HCT116 (cell line): ENCODE results near the gene GLDN. TPM values are rescaled to one million over a fixed set of nuclear protein-coding genes. Genes with fewer than 3 reads are reported as not detected.

Experiments used
- ATAC-seq: fragments of 200-7000 bp; cut with Tn5 transposase; 2 replicates; pipeline ENCODE4 v1.9.1; 2020; ENCODE audit warnings: mild to moderate bottlenecking, moderate library complexity
- BruUV-seq: library from RNA; stranded (reverse); fragments of 400-500 nt; replicated peaks from 2 replicates; lab custom pipeline; 2021; lab: Mats Ljungman, UMichigan
- CTCF ChIA-PET: fragments of 300-600 bp; sonication (Branson Sonifier 250); formaldehyde crosslinking; loops from one replicate; lab custom pipeline; 2021; ENCODE audit warnings: antibody characterized with exemption; lab: Charles Lee
- POLR2A ChIA-PET: fragments of 300-600, 350-600 bp; sonication (Branson Sonifier 250); formaldehyde crosslinking; loops from one replicate; lab custom pipeline; 2021; ENCODE audit warnings: antibody characterized with exemption; lab: Charles Lee
- RAD21 ChIA-PET, 2 experiments: fragments of 300-600 bp; sonication (Branson Sonifier 250); formaldehyde crosslinking; loops; one replicate each; lab custom pipeline; 2023; ENCODE audit warnings: low total read pairs in 2 of 2; ENCODE audit not compliant: uncharacterized antibody in 2 of 2, unreplicated experiment in 2 of 2, low non-redundant PET in 1 of 2; lab: Charles Lee
- DNase-seq: peaks from one replicate; pipeline ENCODE4 v3.0.0-alpha.2; 2010; ENCODE audit warnings: low read depth, low spot score
- H2AFZ ChIP-seq: fragments of 200-600 bp; shearing (Covaris generic), sonication (generic); 2 replicates; pipeline ENCODE4 v1.6.1; 2017; ENCODE audit warnings: low read depth, mixed run types, mixed read lengths, antibody characterized with exemption, low read length; ENCODE audit not compliant: poor library complexity, severe bottlenecking
- H3K27ac ChIP-seq: 2 replicates; pipeline ENCODE4 v1.5.1; 2012; ENCODE audit warnings: low read depth, low read length
- H3K27me3 ChIP-seq: fragments of 200-600 bp; sonication (generic); 2 replicates; pipeline ENCODE4 v1.6.1; 2016; ENCODE audit warnings: mixed run types, low read length, mixed read lengths; ENCODE audit not compliant: insufficient read depth
- H3K36me3 ChIP-seq, 2 experiments: fragments of 200-500 bp in 1 of 2; fragments of 200-600 bp in 1 of 2; sonication (Bioruptor generic) in 1 of 2; sonication (generic) in 1 of 2; 2 replicates each; pipeline versions ENCODE4 v1.5.1 to v1.6.1; 2014 to 2016; ENCODE audit warnings: low read length in 2 of 2, inconsistent platforms in 1 of 2, mixed read lengths in 1 of 2, mixed run types in 1 of 2; ENCODE audit not compliant: insufficient read depth in 2 of 2, control insufficient read depth in 1 of 2
- H3K4me1 ChIP-seq, 2 experiments: fragments of 200-600 bp in 1 of 2; sonication (generic) in 1 of 2; 2 replicates each; pipeline versions ENCODE4 v1.5.1 to v1.6.1; 2012 to 2017; ENCODE audit warnings: low read length in 2 of 2, inconsistent platforms in 1 of 2, mild to moderate bottlenecking in 1 of 2, mixed read lengths in 1 of 2, mixed run types in 1 of 2, moderate library complexity in 1 of 2; ENCODE audit not compliant: insufficient read depth in 2 of 2, control insufficient read depth in 1 of 2
- H3K4me2 ChIP-seq: fragments of 200-600 bp; sonication (generic); 2 replicates; pipeline ENCODE4 v1.6.1; 2017; ENCODE audit warnings: mixed run types, low read length, mixed read lengths
- H3K4me3 ChIP-seq, 2 experiments: fragments of 200-600 bp in 1 of 2; sonication (generic) in 1 of 2; replicated peaks in 1 of 2; 2 replicates each; pipeline ENCODE4 v1.5.1; 2011 to 2016; ENCODE audit warnings: low read length in 2 of 2, control low read depth in 1 of 2, low read depth in 1 of 2, mild to moderate bottlenecking in 1 of 2, mixed read lengths in 1 of 2, mixed run types in 1 of 2
- H3K79me2 ChIP-seq: fragments of 200-600 bp; sonication (generic); 2 replicates; pipeline ENCODE4 v1.6.1; 2017; ENCODE audit warnings: mild to moderate bottlenecking, mixed run types, low read length, moderate library complexity, mixed read lengths; ENCODE audit not compliant: insufficient read depth
- H3K9ac ChIP-seq: fragments of 200-600 bp; sonication (generic); 2 replicates; pipeline ENCODE4 v1.6.1; 2016; ENCODE audit warnings: low read length, mixed read lengths
- H3K9me2 ChIP-seq: fragments of 200-600 bp; sonication (generic), shearing (Covaris generic); 2 replicates; pipeline ENCODE4 v1.6.1; 2017; ENCODE audit warnings: mixed run types, mild to moderate bottlenecking, moderate library complexity; ENCODE audit not compliant: insufficient read depth
- H3K9me3 ChIP-seq, 2 experiments: fragments of 200-500 bp in 1 of 2; fragments of 200-600 bp in 1 of 2; sonication (Bioruptor generic) in 1 of 2; sonication (generic) in 1 of 2; 2 replicates each; pipeline ENCODE4 v1.6.1; 2014 to 2017; ENCODE audit warnings: low read length in 2 of 2, mixed read lengths in 2 of 2, inconsistent platforms in 1 of 2, low read depth in 1 of 2, mild to moderate bottlenecking in 1 of 2, mixed run types in 1 of 2, moderate library complexity in 1 of 2; ENCODE audit not compliant: control insufficient read depth in 1 of 2, insufficient read depth in 1 of 2
- H4K20me1 ChIP-seq: fragments of 200-600 bp; sonication (generic), shearing (Covaris generic); 2 replicates; pipeline ENCODE4 v1.6.1; 2017; ENCODE audit warnings: mixed run types, mild to moderate bottlenecking, moderate library complexity; ENCODE audit not compliant: insufficient read depth
- CBX3 ChIP-seq: IDR thresholded peaks from 2 replicates; pipeline ENCODE4 v1.6.1; 2012; ENCODE audit warnings: low read depth
- CEBPB ChIP-seq: IDR thresholded peaks from 2 replicates; pipeline ENCODE4 v1.6.1; 2012; ENCODE audit warnings: low read depth
- CTCF ChIP-seq, 3 experiments: fragments of 200-600 bp in 1 of 3; sonication (generic) in 1 of 3; IDR thresholded peaks in 2 of 3; conservative IDR thresholded peaks in 1 of 3; 2 replicates each; pipeline ENCODE4 v1.5.1; 2012 to 2017; ENCODE audit warnings: low read depth in 2 of 3, low read length in 2 of 3, antibody characterized with exemption in 1 of 3, borderline replicate concordance in 1 of 3, control low read depth in 1 of 3, mild to moderate bottlenecking in 1 of 3, mixed read lengths in 1 of 3, mixed run types in 1 of 3, moderate library complexity in 1 of 3; ENCODE audit not compliant: insufficient read depth in 1 of 3
- ELF1 ChIP-seq: IDR thresholded peaks from 2 replicates; pipeline ENCODE4 v1.6.1; 2012; ENCODE audit warnings: low read depth, borderline replicate concordance
- EZH2phosphoT487 ChIP-seq: fragments of 200-600 bp; IDR thresholded peaks from 2 replicates; pipeline ENCODE4 v1.6.1; 2018; ENCODE audit warnings: antibody characterized with exemption, borderline replicate concordance
- FOSL1 ChIP-seq: IDR thresholded peaks from 2 replicates; pipeline ENCODE4 v1.6.1; 2012; ENCODE audit warnings: low read depth
- JUND ChIP-seq: IDR thresholded peaks from 2 replicates; pipeline ENCODE4 v1.6.1; 2012
- RAD21 ChIP-seq: IDR thresholded peaks from 2 replicates; pipeline ENCODE4 v1.6.1; 2012; ENCODE audit warnings: low read depth, mild to moderate bottlenecking
- REST ChIP-seq: IDR thresholded peaks from 2 replicates; pipeline ENCODE4 v1.6.1; 2012; ENCODE audit warnings: low read depth
- TCF7L2 ChIP-seq: IDR thresholded peaks from 2 replicates; pipeline ENCODE4 v1.7.0; 2011; ENCODE audit warnings: borderline replicate concordance, inconsistent platforms; ENCODE audit not compliant: insufficient read depth, insufficient read length; ENCODE audit errors: extremely low read depth
- ZBTB33 ChIP-seq: IDR thresholded peaks from 2 replicates; pipeline ENCODE4 v1.6.1; 2011; ENCODE audit warnings: mild to moderate bottlenecking, low read length, moderate library complexity; ENCODE audit not compliant: insufficient replicate concordance; ENCODE audit errors: extremely low read depth
- ZNF274 ChIP-seq: fragments of 200-500 bp; sonication (Bioruptor generic); IDR thresholded peaks from 2 replicates; pipeline ENCODE4 v1.6.1; 2014; ENCODE audit warnings: mild to moderate bottlenecking, low read depth, low read length, inconsistent platforms
- intact Hi-C: fragments of 100-400 bp; cut with micrococcal nuclease; formaldehyde crosslinking; loops from 2 replicates; pipeline ENCODE4 v1.10.0; 2022
- total RNA-seq: library from RNA; stranded (reverse); gene quantifications from one replicate; pipeline ENCODE4 v1.2.1, GENCODE V29; 2021; ENCODE audit not compliant: unreplicated experiment
- TF ChIP-seq, protein P1 (sequence below): IDR thresholded peaks from 2 replicates; pipeline ENCODE4 v1.6.1; 2012
- TF ChIP-seq, protein P2 (sequence below): IDR thresholded peaks from 2 replicates; pipeline ENCODE4 v1.6.1; 2012

Gene GLDN
- total RNA-seq, 1 experiment from 2014 or later: 3.0 TPM

GRCh38 chr15:51365417-51365816 is 24.0 kb downstream of the GLDN start:
- no peak overlapping the region for H3K9ac ChIP-seq
- intact Hi-C loops: no loop called here
- no peaks in the 10 kb centered on the region for H4K20me1 ChIP-seq
- no peaks in the 10 kb centered on the region for H3K9me3 ChIP-seq
- DNase-seq (no peak), ATAC-seq (no peak)
- no peak overlapping the region for H3K4me3 ChIP-seq
- no peak overlapping the region for H3K27ac ChIP-seq
- ChIA-PET POLR2A (no interaction called here), RAD21 (no interaction called here), CTCF (interaction anchor here (1.9 kb wide), 1 partner anchor 17 kb away, joined by 4 read pairs; no protein-coding TSS in a partner anchor)
- H3K9me2 ChIP-seq: no peaks in the 10 kb centered on the region
- H3K4me1 ChIP-seq: no peaks in the 10 kb centered on the region
- TF ChIP-seq CEBPB (no peak), CBX3 (no peak), FOSL1 (no peak), ZNF274 (no peak), ELF1 (no peak), RAD21 (no peak), REST (no peak), JUND (no peak), ZBTB33 (no peak), CTCF (IDR thresholded peaks at IDR 0.05 in 2 of 3, conservative IDR thresholded peaks at IDR 0.05 in 1 of 3; ENCODE audit: borderline replicate concordance in 1 of 3, insufficient read depth in 1 of 3, low read depth in 2 of 3, low read length in 2 of 3) (no peak), TCF7L2 (no peak), EZH2phosphoT487 (no peak)
- TF ChIP-seq, protein P1, sequence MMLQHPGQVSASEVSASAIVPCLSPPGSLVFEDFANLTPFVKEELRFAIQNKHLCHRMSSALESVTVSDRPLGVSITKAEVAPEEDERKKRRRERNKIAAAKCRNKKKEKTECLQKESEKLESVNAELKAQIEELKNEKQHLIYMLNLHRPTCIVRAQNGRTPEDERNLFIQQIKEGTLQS: no peak
- TF ChIP-seq, protein P2, sequence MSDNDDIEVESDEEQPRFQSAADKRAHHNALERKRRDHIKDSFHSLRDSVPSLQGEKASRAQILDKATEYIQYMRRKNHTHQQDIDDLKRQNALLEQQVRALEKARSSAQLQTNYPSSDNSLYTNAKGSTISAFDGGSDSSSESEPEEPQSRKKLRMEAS: no peak
- no peak overlapping the region for H3K4me2 ChIP-seq
- no TSS peak for BruUV-seq
- no peaks in the 10 kb centered on the region for H3K79me2 ChIP-seq
- no peak overlapping the region for H2AFZ ChIP-seq
- H3K27me3 ChIP-seq: no peaks in the 10 kb centered on the region
- no peaks in the 10 kb centered on the region for H3K36me3 ChIP-seq
